OCI-LY3 (cell line): ENCODE measurements around the gene PTCSC3.

ENCODE experiments used
- H2AFZ ChIP-seq: fragments of 200-600, 300-600 bp; shearing (Covaris generic); 2 replicates; pipeline ENCODE4 v1.6.0; 2014; ENCODE audit warnings: antibody characterized with exemption, low read depth, low read length
- H3K27ac ChIP-seq: fragments of 200-600, 300-600 bp; sonication (generic); 2 replicates; pipeline ENCODE4 v1.5.1; 2014; ENCODE audit warnings: mild to moderate bottlenecking, low read length, moderate library complexity, mixed read lengths
- H3K27me3 ChIP-seq: fragments of 200-600, 300-600 bp; sonication (generic); 2 replicates; pipeline ENCODE4 v1.6.1; 2014; ENCODE audit warnings: low read depth, low read length, mixed read lengths
- H3K36me3 ChIP-seq: fragments of 200-600, 300-600 bp; sonication (generic); replicated peaks from 2 replicates; pipeline ENCODE3; 2014; ENCODE audit warnings: low read depth, low read length, mixed read lengths
- H3K4me1 ChIP-seq: fragments of 300-600, 200-600 bp; sonication (generic); 2 replicates; pipeline ENCODE4 v1.6.1; 2014; ENCODE audit warnings: low read length, mixed read lengths
- H3K4me2 ChIP-seq: fragments of 200-600, 300-600 bp; sonication (generic); 2 replicates; pipeline ENCODE4 v1.6.1; 2014; ENCODE audit warnings: low read length, mixed read lengths
- H3K4me3 ChIP-seq: fragments of 300-600, 200-600 bp; sonication (generic); 2 replicates; pipeline ENCODE4 v1.5.1; 2014; ENCODE audit warnings: antibody characterized with exemption, mild to moderate bottlenecking, low read length, moderate library complexity
- H3K79me2 ChIP-seq: fragments of 300-600, 200-600 bp; shearing (Covaris generic); 2 replicates; pipeline ENCODE4 v1.6.1; 2014; ENCODE audit warnings: mild to moderate bottlenecking, low read length, mixed read lengths
- H3K9ac ChIP-seq: fragments of 300-600, 200-600 bp; shearing (Covaris generic); 2 replicates; pipeline ENCODE4 v1.6.0; 2014; ENCODE audit warnings: mild to moderate bottlenecking, low read length, moderate library complexity
- H3K9me3 ChIP-seq: fragments of 200-600, 300-600 bp; shearing (Covaris generic); 2 replicates; pipeline ENCODE4 v1.6.1; 2014; ENCODE audit warnings: low read length, mixed read lengths; ENCODE audit not compliant: insufficient read depth
- H4K20me1 ChIP-seq: fragments of 200-600, 300-600 bp; sonication (generic); 2 replicates; pipeline ENCODE4 v1.6.1; 2016; ENCODE audit warnings: low read length, mixed read lengths; ENCODE audit not compliant: insufficient read depth
- CTCF ChIP-seq: fragments of 200-600, 300-600 bp; sonication (generic); IDR thresholded peaks from 2 replicates; pipeline ENCODE4 v1.5.1; 2014; ENCODE audit warnings: antibody characterized with exemption, low read length, low read depth
- EZH2phosphoT487 ChIP-seq: fragments of 200-600 bp; shearing (Covaris generic); IDR thresholded peaks from 2 replicates; pipeline ENCODE4 v1.6.1; 2018; ENCODE audit warnings: antibody characterized with exemption, mixed run types, low read depth

Gene PTCSC3

DNA sequence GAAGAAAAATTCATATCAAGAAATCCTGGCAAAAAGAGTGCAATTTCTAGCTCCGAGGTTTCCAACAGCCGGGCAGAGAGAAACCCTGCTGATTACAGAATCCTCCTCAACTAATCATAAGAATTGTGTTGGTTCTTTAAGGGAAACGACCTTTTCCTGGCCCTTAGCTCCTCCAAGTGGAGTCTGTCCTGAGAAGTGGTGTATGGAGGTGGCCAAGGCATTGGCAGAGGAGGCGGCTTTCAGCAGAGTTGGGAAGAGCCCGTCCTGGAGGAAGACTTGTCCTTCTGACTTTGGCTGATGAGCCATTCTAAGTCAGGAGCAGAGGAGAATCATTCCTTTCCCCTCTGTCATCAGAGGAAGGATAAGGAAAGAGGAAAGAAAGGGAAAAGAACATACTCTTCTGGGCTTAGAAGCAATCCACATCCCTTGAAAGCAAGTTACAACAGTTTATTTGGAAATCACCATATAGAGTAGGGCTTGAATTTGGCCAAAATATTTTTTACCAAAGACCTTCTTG, 46.5 kb upstream of the PTCSC3 start:
- no peaks in the 10 kb centered on the region for H3K79me2 ChIP-seq
- no peak overlapping the region for H2AFZ ChIP-seq
- H3K4me2 ChIP-seq: no peak overlapping the region
- no peaks in the 10 kb centered on the region for H4K20me1 ChIP-seq
- H3K9ac ChIP-seq: no peak overlapping the region
- H3K4me1 ChIP-seq: no peaks in the 10 kb centered on the region
- no peaks in the 10 kb centered on the region for H3K9me3 ChIP-seq
- peaks cover 20% of the 10 kb centered on the region for H3K27me3 ChIP-seq
- TF ChIP-seq EZH2phosphoT487 (no peak), CTCF (no peak)
- H3K4me3 ChIP-seq: no peak overlapping the region
- no peak overlapping the region for H3K27ac ChIP-seq
- H3K36me3 ChIP-seq: no peaks in the 10 kb centered on the region

GRCh38 chr14:36222337-36222736, 45.8 kb upstream of the PTCSC3 start:
- Histone ChIP-seq H3K9ac (no peak overlapping the region), H3K27ac (no peak overlapping the region), H3K9me3 (no peaks in the 10 kb centered on the region), H3K4me2 (no peak overlapping the region), H3K79me2 (no peaks in the 10 kb centered on the region), H4K20me1 (no peaks in the 10 kb centered on the region), H3K4me3 (no peak overlapping the region), H3K36me3 (no peaks in the 10 kb centered on the region), H3K27me3 (peaks cover 26% of the 10 kb centered on the region), H3K4me1 (no peaks in the 10 kb centered on the region), H2AFZ (no peak overlapping the region)
- TF ChIP-seq EZH2phosphoT487 (no peak), CTCF (no peak)

DNA sequence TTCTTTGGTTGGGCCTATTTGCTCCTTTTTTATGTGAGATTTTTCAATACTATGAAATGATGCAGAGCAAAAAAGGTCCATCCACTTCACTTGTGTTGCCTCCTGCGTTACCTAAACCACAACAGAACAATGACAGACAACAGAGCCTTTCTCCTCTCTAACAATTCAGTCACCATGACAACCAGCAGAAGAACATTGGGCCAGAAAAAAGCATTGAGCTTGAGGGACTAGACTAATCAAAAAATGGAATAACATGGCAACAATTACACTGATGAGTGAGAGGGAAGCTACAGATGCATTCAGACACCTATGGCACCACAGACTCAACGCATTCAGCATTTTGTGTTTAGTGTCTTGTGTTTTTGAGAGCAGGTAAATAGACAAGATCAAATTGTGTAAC, 44.6 kb upstream of the PTCSC3 start:
- H4K20me1 ChIP-seq: no peaks in the 10 kb centered on the region
- no peaks in the 10 kb centered on the region for H3K36me3 ChIP-seq
- H3K9ac ChIP-seq: no peak overlapping the region
- H3K4me2 ChIP-seq: no peak overlapping the region
- no peaks in the 10 kb centered on the region for H3K79me2 ChIP-seq
- H3K27me3 ChIP-seq: peaks cover 38% of the 10 kb centered on the region
- H3K27ac ChIP-seq: no peak overlapping the region
- H2AFZ ChIP-seq: no peak overlapping the region
- no peak overlapping the region for H3K4me3 ChIP-seq
- TF ChIP-seq EZH2phosphoT487 (no peak), CTCF (no peak)
- no peaks in the 10 kb centered on the region for H3K9me3 ChIP-seq
- H3K4me1 ChIP-seq: no peaks in the 10 kb centered on the region

GRCh38 chr14:36217732-36218131, 41.2 kb upstream of the PTCSC3 start:
- Histone ChIP-seq H3K9me3 (no peaks in the 10 kb centered on the region), H3K4me1 (no peaks in the 10 kb centered on the region), H3K4me2 (no peak overlapping the region), H3K9ac (no peak overlapping the region), H3K79me2 (no peaks in the 10 kb centered on the region), H2AFZ (no peak overlapping the region), H3K27me3 (peaks cover 50% of the 10 kb centered on the region), H4K20me1 (no peaks in the 10 kb centered on the region), H3K4me3 (no peak overlapping the region), H3K27ac (no peak overlapping the region), H3K36me3 (no peaks in the 10 kb centered on the region)
- TF ChIP-seq EZH2phosphoT487 (no peak), CTCF (no peak)
